GM18858 (cell line): ENCODE data around the gene DDX25.
"Not testable (repeated sequence)": the region's sequence is repeated elsewhere in the genome, so short reads cannot be mapped to it uniquely, and the experiment has no call there.

ENCODE experiments used
- ATAC-seq: cut with Tn5 transposase; IDR thresholded peaks from one replicate; pipeline ENCODE4 v1.9.1; 2021; ENCODE audit not compliant: unreplicated experiment

Gene DDX25

GRCh38 chr11:125902927-125903710 is 1.2 kb upstream of the DDX25 start, which contains the start of gene PUS3:
PUS3 (minus strand) TSS chr11:125903206; CDS start chr11:125896284, 6,922 bp downstream.
- peak; percentile 90 for ATAC-seq

GRCh38 chr11:125904678-125905077 is 370 bp downstream of the DDX25 start:
- no peak for ATAC-seq

GRCh38 chr11:125910226-125910849 is 6.0 kb downstream of the DDX25 start:
- no peak for ATAC-seq

GRCh38 chr11:125914601-125915000 is 10.3 kb downstream of the DDX25 start:
- not testable (repeated sequence) for ATAC-seq

GRCh38 chr11:125916683-125917347 is 12.5 kb downstream of the DDX25 start:
- no peak for ATAC-seq

GRCh38 chr11:125918140-125918840 is 14.0 kb downstream of the DDX25 start:
- ATAC-seq = no peak

GRCh38 chr11:125921042-125921441 is 16.7 kb downstream of the DDX25 start:
- ATAC-seq = no peak

- no peak for ATAC-seq
Measured at GRCh38 chr11:125922156-125922555, 17.8 kb downstream of the DDX25 start.

GRCh38 chr11:125923012-125923579 is 18.8 kb downstream of the DDX25 start:
- ATAC-seq = no peak

- ATAC-seq = no peak
Measured at GRCh38 chr11:125923633-125924032, 19.3 kb downstream of the DDX25 start.

GRCh38 chr11:125924384-125925007 is 20.2 kb downstream of the DDX25 start:
- no peak for ATAC-seq

- no peak for ATAC-seq
Measured at GRCh38 chr11:125925247-125925740, 21.0 kb downstream of the DDX25 start.

- no peak for ATAC-seq
Measured at GRCh38 chr11:125925804-125926203, 21.5 kb downstream of the DDX25 start.

- ATAC-seq = no peak
Measured at GRCh38 chr11:125926682-125927081, 22.4 kb downstream of the DDX25 start.

GRCh38 chr11:125929445-125930075 is 25.3 kb downstream of the DDX25 start:
- ATAC-seq = no peak

- no peak for ATAC-seq
Measured at GRCh38 chr11:125930076-125930450, 25.8 kb downstream of the DDX25 start.

- no peak for ATAC-seq
Measured at GRCh38 chr11:125931116-125931515, 26.8 kb downstream of the DDX25 start.

GRCh38 chr11:125931668-125932067 is 27.4 kb downstream of the DDX25 start:
- no peak for ATAC-seq

GRCh38 chr11:125932301-125932700 is 28.0 kb downstream of the DDX25 start:
- no peak for ATAC-seq
